Esophagus squamous epithelium (tissue), 5 donors: Measurements from ENCODE around the gene RUNX1. TPM values are rescaled to one million over a fixed set of nuclear protein-coding genes. Genes with fewer than 3 reads are reported as not detected.

Source experiments
- DNase-seq: peaks from one replicate; lab custom pipeline; 2025; lab: John Stamatoyannopoulos, UW
- H3K27ac ChIP-seq, 4 donors: fragments of 200-600 bp; sonication (generic); one replicate each; pipeline ENCODE4 v1.5.1; 2016 to 2019; ENCODE audit warnings: mild to moderate bottlenecking in 1 of 4
- H3K27me3 ChIP-seq, 4 donors: fragments of 200-600 bp; sonication (generic); 1 replicate in 3 of 4; 2 replicates in 1 of 4; pipeline versions ENCODE4 v1.5.1 to v1.6.0; 2017 to 2021; ENCODE audit warnings: antibody characterized with exemption in 1 of 4
- H3K36me3 ChIP-seq, 3 donors: fragments of 200-600 bp; sonication (generic); one replicate each; pipeline ENCODE4 v1.5.1; 2016 to 2019
- H3K4me1 ChIP-seq, 3 donors: fragments of 200-600 bp; sonication (generic); one replicate each; pipeline ENCODE4 v1.5.1; 2017 to 2019
- H3K4me3 ChIP-seq, 4 donors: fragments of 200-600 bp; sonication (generic); 1 replicate in 3 of 4; 2 replicates in 1 of 4; pipeline ENCODE4 v1.5.1; 2016 to 2019; ENCODE audit warnings: mild to moderate bottlenecking in 2 of 4, moderate library complexity in 1 of 4
- H3K9me3 ChIP-seq, 3 donors: fragments of 200-600 bp; sonication (generic); one replicate each; pipeline ENCODE4 v1.5.1; 2016 to 2019
- POLR2A ChIP-seq, 4 donors: fragments of 450-650 bp; IDR thresholded peaks; one replicate each; pipeline ENCODE4 v1.6.1; 2017; ENCODE audit warnings: antibody characterized with exemption in 4 of 4, mild to moderate bottlenecking in 4 of 4, moderate library complexity in 3 of 4
- WGBS, 2 donors: methylation state at CpG; one replicate each; pipeline ENCODE4 v1.1.5; 2018; 5-methylcytosine and 5-hydroxymethylcytosine counted together
- intact Hi-C: fragments of 100-400 bp; cut with DNase I; formaldehyde crosslinking; loops from one replicate; pipeline ENCODE4 v1.15.0; 2022
- total RNA-seq, 4 donors: library from RNA; depleted of rRNA; stranded (reverse); fragments of >200 nt; gene quantifications; one replicate each; pipeline ENCODE4 v1.1.0, GENCODE V29; 2016
- TF ChIP-seq, protein P1 (sequence below), 6 experiments: fragments of 450-650 bp in 4 of 6; fragments of 200-600 bp in 2 of 6; sonication (generic) in 2 of 6; IDR thresholded peaks; one replicate each; pipeline ENCODE4 v1.5.1; 2016 to 2019; ENCODE audit warnings: antibody characterized with exemption in 6 of 6, mild to moderate bottlenecking in 4 of 6, moderate library complexity in 4 of 6
- donor health status: DM: yes; HTN: yes; CAD: no.

The RUNX1 gene
- total RNA-seq, 4 donors from 2014 or later = 8.2 to 25.4 (median 18.3) TPM

DNA sequence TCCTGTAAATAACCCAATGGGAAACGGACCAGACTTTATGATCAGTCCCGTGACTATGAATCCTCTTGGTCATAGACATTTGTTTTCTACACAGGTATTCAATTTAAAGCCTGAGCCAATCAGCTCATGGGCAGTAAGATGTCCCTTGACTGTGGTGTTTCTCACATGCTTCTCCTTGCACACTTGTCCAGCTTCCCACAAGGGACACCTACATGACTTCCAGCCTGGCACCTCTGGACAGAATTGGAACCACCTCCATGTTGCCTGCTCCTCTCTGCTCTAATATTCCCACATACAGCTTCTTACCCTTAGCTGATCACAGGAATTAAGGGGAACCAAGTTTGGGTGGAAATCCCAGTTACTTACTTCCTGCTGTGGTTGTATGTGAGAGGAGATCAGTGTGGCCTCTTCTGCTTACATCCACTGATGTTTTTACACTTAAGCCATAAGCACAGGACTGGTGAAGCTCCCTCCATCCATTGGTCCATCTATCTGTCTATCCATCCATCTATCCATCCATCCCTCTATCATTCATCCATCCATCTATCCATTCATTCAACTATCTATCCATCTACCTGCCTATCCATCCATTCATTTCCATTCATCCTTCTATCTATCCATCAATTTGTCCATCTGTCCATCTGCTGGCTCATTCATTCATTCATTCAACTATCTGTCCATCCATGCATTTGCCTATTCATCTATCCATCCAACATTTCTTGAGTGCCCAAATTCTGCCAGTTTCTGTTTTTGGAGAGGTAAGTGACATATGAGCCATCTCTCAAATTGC, 16.4 kb downstream of the RUNX1 start:
- H3K27ac ChIP-seq = no peak overlapping the region
- intact Hi-C loops = no loop called here
- TF ChIP-seq, protein P1, sequence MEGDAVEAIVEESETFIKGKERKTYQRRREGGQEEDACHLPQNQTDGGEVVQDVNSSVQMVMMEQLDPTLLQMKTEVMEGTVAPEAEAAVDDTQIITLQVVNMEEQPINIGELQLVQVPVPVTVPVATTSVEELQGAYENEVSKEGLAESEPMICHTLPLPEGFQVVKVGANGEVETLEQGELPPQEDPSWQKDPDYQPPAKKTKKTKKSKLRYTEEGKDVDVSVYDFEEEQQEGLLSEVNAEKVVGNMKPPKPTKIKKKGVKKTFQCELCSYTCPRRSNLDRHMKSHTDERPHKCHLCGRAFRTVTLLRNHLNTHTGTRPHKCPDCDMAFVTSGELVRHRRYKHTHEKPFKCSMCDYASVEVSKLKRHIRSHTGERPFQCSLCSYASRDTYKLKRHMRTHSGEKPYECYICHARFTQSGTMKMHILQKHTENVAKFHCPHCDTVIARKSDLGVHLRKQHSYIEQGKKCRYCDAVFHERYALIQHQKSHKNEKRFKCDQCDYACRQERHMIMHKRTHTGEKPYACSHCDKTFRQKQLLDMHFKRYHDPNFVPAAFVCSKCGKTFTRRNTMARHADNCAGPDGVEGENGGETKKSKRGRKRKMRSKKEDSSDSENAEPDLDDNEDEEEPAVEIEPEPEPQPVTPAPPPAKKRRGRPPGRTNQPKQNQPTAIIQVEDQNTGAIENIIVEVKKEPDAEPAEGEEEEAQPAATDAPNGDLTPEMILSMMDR (IDR thresholded peaks at IDR 0.05) = no peak
- no peak for TF ChIP-seq POLR2A (IDR thresholded peaks at IDR 0.05)
- 80 to 85% methylated on average over 2 of the region's 2 CpGs for WGBS, 2 donors
- no peak for DNase-seq
- H3K27me3 ChIP-seq = no peaks in the 10 kb centered on the region
- no peak overlapping the region for H3K4me3 ChIP-seq
- H3K4me1 ChIP-seq = peaks cover 0 to 16% (median 0%) of the 10 kb centered on the region in 3 donors
- no peaks in the 10 kb centered on the region for H3K36me3 ChIP-seq
- no peaks in the 10 kb centered on the region for H3K9me3 ChIP-seq

DNA sequence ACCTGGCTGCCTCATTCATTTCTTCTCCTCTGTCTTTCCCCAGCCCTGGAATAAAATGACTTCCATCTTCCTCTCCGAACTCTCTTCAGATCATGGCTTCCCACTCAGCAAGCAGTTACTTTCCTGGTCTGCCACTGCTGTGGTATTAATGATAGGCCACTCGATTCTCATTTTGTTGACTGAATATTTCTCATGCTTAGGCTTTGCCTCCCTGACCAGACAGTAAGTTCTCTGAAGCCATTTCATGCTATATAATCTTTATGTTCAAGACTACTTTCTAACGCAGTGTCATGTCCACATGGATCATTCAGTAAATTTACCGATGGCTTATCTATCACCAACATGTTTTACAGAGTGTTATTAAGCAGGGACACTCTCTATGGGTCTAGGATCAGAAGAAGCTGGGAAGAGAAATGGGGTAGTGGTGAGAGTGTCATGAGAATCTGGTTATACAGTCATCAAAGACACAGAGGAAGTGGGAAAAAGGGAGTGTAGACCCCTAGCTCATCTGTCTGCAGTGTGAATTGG, 20.6 kb downstream of the RUNX1 start:
- Histone ChIP-seq H3K9me3 (no peaks in the 10 kb centered on the region), H3K36me3 (no peaks in the 10 kb centered on the region), H3K4me3 (no peak overlapping the region), H3K4me1 (peaks cover 0 to 16% (median 0%) of the 10 kb centered on the region in 3 donors), H3K27ac (peak overlapping the region in 1 of 4 donors; percentile 73), H3K27me3 (peaks cover 0 to 8% (median 0%) of the 10 kb centered on the region in 4 donors)
- no peak for DNase-seq
- intact Hi-C loops = no loop called here
- no peak for TF ChIP-seq POLR2A (IDR thresholded peaks at IDR 0.05)
- TF ChIP-seq, protein P1 (IDR thresholded peaks at IDR 0.05) = no peak
- 87 to 88% methylated on average over 4 of the region's 4 CpGs for WGBS, 2 donors

DNA sequence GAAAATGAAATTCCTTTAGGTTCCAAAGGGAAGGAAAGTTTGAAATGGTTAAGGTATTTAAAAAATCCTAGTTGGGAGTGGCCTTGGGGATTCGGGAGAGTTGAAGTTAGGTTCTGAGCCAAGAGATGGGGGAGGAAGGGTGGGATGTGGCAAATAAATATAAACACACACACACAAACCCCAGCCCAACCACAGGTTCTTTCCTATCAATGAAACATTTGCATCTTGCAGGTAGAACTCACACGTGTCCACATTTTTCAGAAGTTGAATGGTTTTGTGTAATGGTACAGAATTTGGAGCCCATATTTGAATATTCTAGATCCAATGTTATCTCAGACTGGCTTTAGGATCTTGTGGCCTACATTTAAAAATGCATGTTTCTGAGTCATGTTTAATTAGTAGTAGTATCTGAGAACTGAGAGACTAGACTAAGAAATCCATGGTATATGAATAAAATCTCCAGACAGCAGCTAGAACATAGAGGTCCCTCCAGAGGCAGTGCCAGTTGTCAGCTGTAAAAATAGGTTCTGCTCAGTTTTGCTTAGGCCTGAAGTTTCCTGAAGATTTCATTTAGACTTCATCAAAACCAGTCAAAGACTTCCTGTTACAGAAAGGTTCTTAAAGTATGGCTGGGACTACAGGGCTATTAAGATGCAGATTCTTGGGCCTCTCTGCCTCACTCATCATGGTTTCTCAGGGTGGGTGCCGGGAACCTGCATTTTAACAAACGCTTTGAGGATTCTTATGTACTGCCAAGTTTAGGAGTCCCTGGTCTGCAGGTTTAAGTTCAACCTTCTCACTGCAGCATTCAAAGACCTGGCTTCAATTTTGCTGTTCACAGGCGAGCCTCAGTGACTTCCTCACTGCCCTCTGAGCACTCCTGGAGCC, 21.3 kb downstream of the RUNX1 start:
- intact Hi-C loops = no loop called here
- Histone ChIP-seq H3K36me3 (no peaks in the 10 kb centered on the region), H3K27ac (peak overlapping the region in 2 of 4 donors; percentile 21 to 73), H3K4me3 (peak overlapping the region in 1 of 4 donors; percentile 47), H3K27me3 (peaks cover 0 to 8% (median 0%) of the 10 kb centered on the region in 4 donors), H3K9me3 (no peaks in the 10 kb centered on the region), H3K4me1 (peaks cover 0 to 16% (median 0%) of the 10 kb centered on the region in 3 donors)
- no peak for TF ChIP-seq POLR2A (IDR thresholded peaks at IDR 0.05)
- TF ChIP-seq, protein P1 (IDR thresholded peaks at IDR 0.05) = no peak
- no peak for DNase-seq
- 61 to 76% methylated on average over 4 to 5 of the region's 5 CpGs for WGBS, 2 donors

DNA sequence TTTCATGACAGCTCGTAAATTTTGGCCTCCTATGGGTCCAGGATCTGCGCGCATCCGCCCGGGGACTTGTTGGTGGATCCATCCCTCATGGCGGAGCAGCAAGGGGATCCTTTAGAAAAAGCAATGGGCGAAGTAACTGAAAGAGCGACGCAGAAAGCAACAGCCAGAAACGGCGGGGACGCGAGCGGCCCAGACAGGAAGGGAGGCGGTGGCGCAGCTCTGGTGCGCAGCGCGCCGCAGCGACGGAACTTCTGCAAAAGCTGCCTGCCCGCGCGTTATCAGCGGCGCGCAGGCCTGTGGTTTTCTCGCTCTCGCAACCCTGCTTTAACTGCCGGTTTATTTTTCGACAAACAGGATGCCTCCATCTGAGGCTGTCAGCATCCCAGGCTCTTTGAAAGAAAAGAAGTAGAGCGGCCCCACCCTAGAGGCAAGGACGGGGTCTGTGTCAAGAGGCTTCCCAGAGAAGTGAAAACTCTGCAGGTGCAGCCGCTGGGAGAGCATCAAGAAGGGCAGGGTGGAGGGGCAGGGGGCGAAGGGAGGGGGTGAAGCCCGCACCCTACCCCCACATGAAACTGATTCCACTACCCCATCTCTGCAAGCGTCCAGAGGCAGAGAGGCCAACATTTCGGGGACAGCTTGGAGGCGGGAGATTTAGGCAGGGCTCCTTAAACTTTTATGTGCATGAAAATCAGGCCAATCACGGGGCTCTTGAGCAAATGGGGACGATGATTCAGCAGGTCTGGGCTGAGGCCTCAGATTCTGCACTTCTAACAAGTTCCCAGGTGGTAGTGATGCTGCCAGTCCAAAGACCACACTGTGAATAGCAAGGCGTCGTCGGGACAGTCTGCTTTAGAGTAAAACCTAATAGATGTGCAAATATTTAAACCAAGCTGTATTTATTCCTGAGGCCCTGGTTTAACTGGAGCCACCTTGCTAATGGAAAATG, 22.2 kb downstream of the RUNX1 start:
- no peak for DNase-seq
- Histone ChIP-seq H3K4me3 (peak overlapping the region in 2 of 4 donors; percentile 8 to 47), H3K27me3 (peaks cover 0 to 8% (median 0%) of the 10 kb centered on the region in 4 donors), H3K36me3 (no peaks in the 10 kb centered on the region), H3K4me1 (peaks cover 0 to 24% (median 4%) of the 10 kb centered on the region in 3 donors), H3K9me3 (no peaks in the 10 kb centered on the region), H3K27ac (peak overlapping the region; percentile 14 to 73 (median 44))
- WGBS, 2 donors = 51 to 65% methylated on average over 26 to 37 of the region's 45 CpGs
- peak in 2 of 4 donors; percentile 23 to 49 for TF ChIP-seq POLR2A (IDR thresholded peaks at IDR 0.05)
- TF ChIP-seq, protein P1 (IDR thresholded peaks at IDR 0.05) = no peak
- intact Hi-C loops = no loop called here
